Heart left ventricle (tissue), 16 donors: ENCODE results near the gene FEM1B. TPM values are rescaled to one million over a fixed set of nuclear protein-coding genes. Genes with fewer than 3 reads are reported as not detected.

Experiments
- ATAC-seq, 4 donors: fragments of 200-7000 bp; cut with Tn5 transposase; one replicate each; pipeline ENCODE4 v1.9.1; 2020 to 2022; ENCODE audit warnings: moderate library complexity in 4 of 4, mild to moderate bottlenecking in 3 of 4, moderate number of reproducible peaks in 1 of 4
- DNase-seq, 5 donors: peaks; one replicate each; pipeline ENCODE4 v3.0.0-alpha.2; 2020
- H3K27ac ChIP-seq, 12 donors: fragments of 200-600 bp; sonication (generic) in 4 of 12; one replicate each; pipeline versions ENCODE4 v1.5.0 to v1.8.0; 2016 to 2022; ENCODE audit warnings: mild to moderate bottlenecking in 2 of 12
- H3K27me3 ChIP-seq, 9 donors: fragments of 200-600 bp; sonication (generic) in 2 of 9; one replicate each; pipeline versions ENCODE4 v1.5.1 to v1.8.0; 2016 to 2022; ENCODE audit warnings: mild to moderate bottlenecking in 3 of 9
- H3K36me3 ChIP-seq, 9 donors: fragments of 200-600 bp; sonication (generic) in 2 of 9; one replicate each; pipeline versions ENCODE4 v1.5.0 to v1.8.0; 2018 to 2022; ENCODE audit warnings: mild to moderate bottlenecking in 2 of 9
- H3K4me1 ChIP-seq, 12 donors: fragments of 200-600 bp; sonication (generic) in 4 of 12; one replicate each; pipeline versions ENCODE4 v1.5.0 to v1.8.0; 2016 to 2022; ENCODE audit warnings: mild to moderate bottlenecking in 3 of 12
- H3K4me3 ChIP-seq, 12 donors: fragments of 200-600 bp; sonication (generic) in 4 of 12; one replicate each; pipeline versions ENCODE4 v1.5.0 to v1.8.0; 2017 to 2022; ENCODE audit warnings: mild to moderate bottlenecking in 9 of 12, moderate library complexity in 4 of 12
- H3K9me3 ChIP-seq, 12 donors: fragments of 200-600 bp; sonication (generic) in 4 of 12; one replicate each; pipeline versions ENCODE4 v1.5.0 to v1.8.0; 2016 to 2022; ENCODE audit warnings: mild to moderate bottlenecking in 1 of 12
- POLR2A ChIP-seq, 2 donors: fragments of 450-650 bp; IDR thresholded peaks; one replicate each; pipeline ENCODE4 v1.6.1; 2017; ENCODE audit warnings: antibody characterized with exemption in 2 of 2, mild to moderate bottlenecking in 2 of 2, moderate library complexity in 2 of 2
- WGBS, 4 donors: extraction: QIAGEN DNeasy Blood & Tissue Kit in 2 of 4; methylation state at CpG; one replicate each; pipeline versions ENCODE4 v1.1.5 to v1.1.7; 2013 to 2018; 5-methylcytosine and 5-hydroxymethylcytosine counted together
- intact Hi-C, 10 donors: fragments of 100-400 bp; cut with DNase I; formaldehyde crosslinking; loops; one replicate each; pipeline versions ENCODE4 v1.11.1 to v1.14.2; 2022
- polyA plus RNA-seq, 2 donors: library from polyadenylated mRNA; stranded (reverse); fragments of 200-250 nt; gene quantifications; one replicate each; pipeline ENCODE4 v1.2.3, GENCODE V29; 2013
- total RNA-seq, 9 donors: library from RNA; depleted of rRNA in 2 of 9; stranded (reverse); fragments of >200 nt in 2 of 9; fragmentation: NEBNext Ultra II Directional in 3 of 9; extraction: Animal tissue kit (Norgen Biotek cat#: 25700) in 3 of 9; gene quantifications; one replicate each; pipeline versions ENCODE4 v1.1.0 to v1.2.4, GENCODE V29; 2016 to 2023
- TF ChIP-seq, protein P1 (sequence below), 12 donors: fragments of 200-600 bp; sonication (generic) in 4 of 12; IDR thresholded peaks; one replicate each; pipeline versions ENCODE4 v1.5.0 to v1.8.0; 2018 to 2022; ENCODE audit warnings: antibody characterized with exemption in 12 of 12, mild to moderate bottlenecking in 5 of 12
- donor health status: ischemic (EF 13 %, LVEDD 7.1; RV severe dilation, severe dysfunction).
- donor health status: healthy with polysubstance abuse.
- donor health status: DM: no; HTN: yes; CAD: no.
- donor health status: DM: no; HTN: no; CAD: no.
- donor health status: ischemic (EF 25% LVEDD 6.9; RV normal size, moderate dysfunction).
- donor health status: ischemic (EF 25% LVEDD 5.7; RV mildly dilated, moderate dysfunction).
- donor health status: healthy.
- donor health status: DM: yes; HTN: yes; CAD: no.
- donor health status: ischemic (EF 35%, LVEDD 5.7; RV mildly dilated, moderate dysfunction).
- donor health status: nonischemic (EF 11% LVEDD 7.7; RV severe dilation, severe dysfunction).
- donor health status: DM: yes; HTN: yes; CAD: no.
- donor health status: PGD.
- donor health status: ischemic (EF 29% LVEDD 5.4; RV normal size, mild dysfunction).
- donor health status: nonischemic (EF 23%, LVEDD 6.1; RV moderate dilation, normal function).

The FEM1B gene
- total and polyA plus RNA-seq, 11 donors, result 9.3 to 94.0 (median 52.7) TPM

- peaks cover 0 to 43% (median 21%) of the 10 kb centered on the region in 12 donors for H3K4me1 ChIP-seq
- intact Hi-C loops, result loop anchor here in 1 of 10 donors (2.0 kb wide), 2 partner anchors 32 to 40 kb away; no protein-coding TSS in a partner anchor
- peak in 2 of 5 donors; percentile 63 to 67 for DNase-seq
- H3K27ac ChIP-seq, result peak overlapping the region; percentile 26 to 86 (median 51)
- WGBS, 4 donors, result 80 to 89% (median 86%) methylated on average over 1 of the region's 1 CpG
- H3K9me3 ChIP-seq, result no peaks in the 10 kb centered on the region
- H3K4me3 ChIP-seq, result no peak overlapping the region
- no peak for TF ChIP-seq POLR2A (IDR thresholded peaks at IDR 0.05)
- TF ChIP-seq, protein P1, sequence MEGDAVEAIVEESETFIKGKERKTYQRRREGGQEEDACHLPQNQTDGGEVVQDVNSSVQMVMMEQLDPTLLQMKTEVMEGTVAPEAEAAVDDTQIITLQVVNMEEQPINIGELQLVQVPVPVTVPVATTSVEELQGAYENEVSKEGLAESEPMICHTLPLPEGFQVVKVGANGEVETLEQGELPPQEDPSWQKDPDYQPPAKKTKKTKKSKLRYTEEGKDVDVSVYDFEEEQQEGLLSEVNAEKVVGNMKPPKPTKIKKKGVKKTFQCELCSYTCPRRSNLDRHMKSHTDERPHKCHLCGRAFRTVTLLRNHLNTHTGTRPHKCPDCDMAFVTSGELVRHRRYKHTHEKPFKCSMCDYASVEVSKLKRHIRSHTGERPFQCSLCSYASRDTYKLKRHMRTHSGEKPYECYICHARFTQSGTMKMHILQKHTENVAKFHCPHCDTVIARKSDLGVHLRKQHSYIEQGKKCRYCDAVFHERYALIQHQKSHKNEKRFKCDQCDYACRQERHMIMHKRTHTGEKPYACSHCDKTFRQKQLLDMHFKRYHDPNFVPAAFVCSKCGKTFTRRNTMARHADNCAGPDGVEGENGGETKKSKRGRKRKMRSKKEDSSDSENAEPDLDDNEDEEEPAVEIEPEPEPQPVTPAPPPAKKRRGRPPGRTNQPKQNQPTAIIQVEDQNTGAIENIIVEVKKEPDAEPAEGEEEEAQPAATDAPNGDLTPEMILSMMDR (IDR thresholded peaks at IDR 0.05), result no peak
- peak; percentile 46 to 59 (median 58) for ATAC-seq
- H3K36me3 ChIP-seq, result peaks cover 0 to 15% (median 0%) of the 10 kb centered on the region in 9 donors
- no peaks in the 10 kb centered on the region for H3K27me3 ChIP-seq
Measured at GRCh38 chr15:68335251-68335650, 57.7 kb downstream of the FEM1B start.

GRCh38 chr15:68335655-68336054 lies 58.1 kb downstream of the FEM1B start:
- no peak overlapping the region for H3K4me3 ChIP-seq
- H3K27ac ChIP-seq, result peak overlapping the region in 10 of 12 donors; percentile 26 to 69 (median 50)
- ATAC-seq (peak; percentile 74 to 83 (median 79)), DNase-seq (peak in 2 of 5 donors; percentile 64 to 68)
- H3K9me3 ChIP-seq, result no peaks in the 10 kb centered on the region
- intact Hi-C loops, result loop anchor here in 1 of 10 donors (2.0 kb wide), 2 partner anchors 31 to 39 kb away; no protein-coding TSS in a partner anchor
- TF ChIP-seq, protein P1 (IDR thresholded peaks at IDR 0.05), result no peak
- no peak for TF ChIP-seq POLR2A (IDR thresholded peaks at IDR 0.05)
- no peaks in the 10 kb centered on the region for H3K27me3 ChIP-seq
- WGBS, 4 donors, result 51 to 70% (median 65%) methylated on average over 11 to 14 of the region's 14 CpGs
- peaks cover 0 to 11% (median 0%) of the 10 kb centered on the region in 9 donors for H3K36me3 ChIP-seq
- peaks cover 0 to 47% (median 24%) of the 10 kb centered on the region in 12 donors for H3K4me1 ChIP-seq

- H3K4me3 ChIP-seq, result no peak overlapping the region
- no peaks in the 10 kb centered on the region for H3K27me3 ChIP-seq
- no peak for DNase-seq
- peaks cover 0 to 4% (median 0%) of the 10 kb centered on the region in 9 donors for H3K36me3 ChIP-seq
- H3K9me3 ChIP-seq, result no peaks in the 10 kb centered on the region
- TF ChIP-seq POLR2A (IDR thresholded peaks at IDR 0.05), result no peak
- TF ChIP-seq, protein P1 (IDR thresholded peaks at IDR 0.05), result no peak
- intact Hi-C loops, result no loop called here
- ATAC-seq, result no peak
- H3K27ac ChIP-seq, result no peak overlapping the region
- WGBS, 4 donors, result 88 to 94% (median 92%) methylated on average over 7 of the region's 7 CpGs
- peaks cover 0 to 56% (median 33%) of the 10 kb centered on the region in 12 donors for H3K4me1 ChIP-seq
Measured at GRCh38 chr15:68336516-68336915, 59.0 kb downstream of the FEM1B start.

- no peak for ATAC-seq
- intact Hi-C loops, result no loop called here
- Histone ChIP-seq H3K9me3 (no peaks in the 10 kb centered on the region), H3K27ac (no peak overlapping the region), H3K4me1 (peaks cover 8 to 64% (median 45%) of the 10 kb centered on the region in 12 donors), H3K36me3 (peaks cover 0 to 2% (median 0%) of the 10 kb centered on the region in 9 donors), H3K4me3 (no peak overlapping the region), H3K27me3 (no peaks in the 10 kb centered on the region)
- no peak for TF ChIP-seq POLR2A (IDR thresholded peaks at IDR 0.05)
- TF ChIP-seq, protein P1 (IDR thresholded peaks at IDR 0.05), result no peak
- WGBS, 4 donors, result 51 to 66% (median 61%) methylated on average over 6 of the region's 6 CpGs
- DNase-seq, result peak in 1 of 5 donors; percentile 50
Measured at GRCh38 chr15:68337826-68338225, 60.3 kb downstream of the FEM1B start.
